Neutrophil (primary cell): Measurements from ENCODE around the gene C1QC.

Experiments
- H3K27ac ChIP-seq: fragments of 200-600 bp; sonication (generic); 2 replicates; pipeline ENCODE4 v1.5.1; 2016; ENCODE audit warnings: mild to moderate bottlenecking, moderate library complexity
- H3K27me3 ChIP-seq: fragments of 200-600 bp; sonication (generic); 2 replicates; pipeline ENCODE4 v1.6.0; 2016; ENCODE audit warnings: mild to moderate bottlenecking
- H3K36me3 ChIP-seq: fragments of 200-600 bp; sonication (generic); 2 replicates; pipeline ENCODE4 v1.5.1; 2017
- H3K4me1 ChIP-seq, 2 experiments: fragments of 200-600 bp in 1 of 2; sonication (generic) in 1 of 2; 1 replicate in 1 of 2; 2 replicates in 1 of 2; pipeline versions ENCODE4 v1.5.1 to v1.6.1; 2013 to 2016; ENCODE audit warnings: low read depth in 1 of 2, low read length in 1 of 2, mild to moderate bottlenecking in 1 of 2, moderate library complexity in 1 of 2; ENCODE audit not compliant: control insufficient read depth in 1 of 2, insufficient read depth in 1 of 2
- H3K4me3 ChIP-seq, 2 experiments: fragments of 200-600 bp in 1 of 2; sonication (generic) in 1 of 2; 1 replicate in 1 of 2; 2 replicates in 1 of 2; pipeline ENCODE4 v1.5.1; 2013 to 2016; ENCODE audit warnings: low read depth in 1 of 2, low read length in 1 of 2, mild to moderate bottlenecking in 1 of 2, moderate library complexity in 1 of 2
- H3K9me3 ChIP-seq: fragments of 200-600 bp; sonication (generic); 2 replicates; pipeline ENCODE4 v1.5.1; 2016
- CTCF ChIP-seq: fragments of 200-600 bp; sonication (generic); IDR thresholded peaks from 2 replicates; pipeline ENCODE4 v1.5.1; 2016; ENCODE audit warnings: antibody characterized with exemption

Gene C1QC

GRCh38 chr1:22643381-22643780, at the start of gene C1QC:
TSS of gene C1QC (plus strand) at chr1:22643633. CDS start at chr1:22644024, 391 bp downstream.
- H3K4me1 ChIP-seq, result no peaks in the 10 kb centered on the region
- TF ChIP-seq CTCF, result no peak
- peaks cover 11% of the 10 kb centered on the region for H3K27me3 ChIP-seq
- H3K9me3 ChIP-seq, result no peaks in the 10 kb centered on the region
- H3K27ac ChIP-seq, result no peak within 1 kb of the TSS
- H3K36me3 ChIP-seq, result no peaks in the 10 kb centered on the region
- H3K4me3 ChIP-seq, result no peak within 1 kb of the TSS

GRCh38 chr1:22594396-22594795, 49.0 kb upstream of the C1QC start:
- H3K27me3 ChIP-seq, result peaks cover 42% of the 10 kb centered on the region
- no peaks in the 10 kb centered on the region for H3K4me1 ChIP-seq

GRCh38 chr1:22595108-22595507, 48.3 kb upstream of the C1QC start:
- TF ChIP-seq CTCF, result no peak
- Histone ChIP-seq H3K4me1 (no peaks in the 10 kb centered on the region), H3K36me3 (no peaks in the 10 kb centered on the region), H3K4me3 (no peak overlapping the region), H3K9me3 (no peaks in the 10 kb centered on the region), H3K27me3 (peaks cover 36% of the 10 kb centered on the region), H3K27ac (no peak overlapping the region)

More at GRCh38 chr1:22594396-22594795, 49.0 kb upstream of the C1QC start:
- H3K9me3 ChIP-seq, result no peaks in the 10 kb centered on the region
- TF ChIP-seq CTCF, result no peak
- H3K4me3 ChIP-seq, result no peak overlapping the region
- H3K36me3 ChIP-seq, result no peaks in the 10 kb centered on the region
- no peak overlapping the region for H3K27ac ChIP-seq

- Histone ChIP-seq H3K4me3 (no peak overlapping the region), H3K4me1 (no peaks in the 10 kb centered on the region), H3K36me3 (no peaks in the 10 kb centered on the region), H3K9me3 (no peaks in the 10 kb centered on the region), H3K27me3 (peaks cover 29% of the 10 kb centered on the region), H3K27ac (no peak overlapping the region)
- no peak for TF ChIP-seq CTCF
Measured at GRCh38 chr1:22597301-22597965, 46.0 kb upstream of the C1QC start.

- Histone ChIP-seq H3K27ac (no peak overlapping the region), H3K4me1 (no peaks in the 10 kb centered on the region), H3K9me3 (no peaks in the 10 kb centered on the region), H3K27me3 (peaks cover 28% of the 10 kb centered on the region), H3K4me3 (no peak overlapping the region), H3K36me3 (no peaks in the 10 kb centered on the region)
- no peak for TF ChIP-seq CTCF
Measured at GRCh38 chr1:22597996-22598395, 45.4 kb upstream of the C1QC start.
